ENCODE measurements around the gene SMAD2.

- TF ChIP-seq, protein P1, sequence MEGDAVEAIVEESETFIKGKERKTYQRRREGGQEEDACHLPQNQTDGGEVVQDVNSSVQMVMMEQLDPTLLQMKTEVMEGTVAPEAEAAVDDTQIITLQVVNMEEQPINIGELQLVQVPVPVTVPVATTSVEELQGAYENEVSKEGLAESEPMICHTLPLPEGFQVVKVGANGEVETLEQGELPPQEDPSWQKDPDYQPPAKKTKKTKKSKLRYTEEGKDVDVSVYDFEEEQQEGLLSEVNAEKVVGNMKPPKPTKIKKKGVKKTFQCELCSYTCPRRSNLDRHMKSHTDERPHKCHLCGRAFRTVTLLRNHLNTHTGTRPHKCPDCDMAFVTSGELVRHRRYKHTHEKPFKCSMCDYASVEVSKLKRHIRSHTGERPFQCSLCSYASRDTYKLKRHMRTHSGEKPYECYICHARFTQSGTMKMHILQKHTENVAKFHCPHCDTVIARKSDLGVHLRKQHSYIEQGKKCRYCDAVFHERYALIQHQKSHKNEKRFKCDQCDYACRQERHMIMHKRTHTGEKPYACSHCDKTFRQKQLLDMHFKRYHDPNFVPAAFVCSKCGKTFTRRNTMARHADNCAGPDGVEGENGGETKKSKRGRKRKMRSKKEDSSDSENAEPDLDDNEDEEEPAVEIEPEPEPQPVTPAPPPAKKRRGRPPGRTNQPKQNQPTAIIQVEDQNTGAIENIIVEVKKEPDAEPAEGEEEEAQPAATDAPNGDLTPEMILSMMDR (conservative IDR thresholded peaks at IDR 0.05; ENCODE audit: low read length): no peak
- no peak for TF ChIP-seq EZH2phosphoT487 (IDR thresholded peaks at IDR 0.05; ENCODE audit: borderline replicate concordance, low read depth, low read length)
Observed at GRCh38 chr18:47791461-47791985, 138.9 kb downstream of the SMAD2 start.
